Vagina (tissue), 2 donors: ENCODE data around the gene ADCK2. TPM values are rescaled to one million over a fixed set of nuclear protein-coding genes. Genes with fewer than 3 reads are reported as not detected.

ENCODE experiments used
- DNase-seq, 2 donors: peaks; one replicate each; pipeline ENCODE4 v3.0.0-alpha.2; 2017; ENCODE audit errors: extremely low spot score in 2 of 2
- H3K27ac ChIP-seq: fragments of 200-600 bp; sonication (generic); one replicate; pipeline ENCODE4 v1.5.1; 2019
- H3K27me3 ChIP-seq: fragments of 200-600 bp; sonication (generic); one replicate; pipeline ENCODE4 v1.5.1; 2019
- H3K36me3 ChIP-seq, 2 donors: fragments of 200-600 bp; sonication (generic); one replicate each; pipeline ENCODE4 v1.5.1; 2017 to 2019
- H3K4me1 ChIP-seq: fragments of 200-600 bp; sonication (generic); one replicate; pipeline ENCODE4 v1.5.1; 2019
- H3K4me3 ChIP-seq, 2 donors: fragments of 200-600 bp; sonication (generic); 1 replicate in 1 of 2; 2 replicates in 1 of 2; pipeline ENCODE4 v1.5.1; 2016 to 2019
- H3K9me3 ChIP-seq: fragments of 200-600 bp; sonication (generic); one replicate; pipeline ENCODE4 v1.5.1; 2019
- CTCF ChIP-seq, 3 experiments: fragments of 450-650 bp in 2 of 3; fragments of 200-600 bp in 1 of 3; sonication (generic) in 1 of 3; IDR thresholded peaks; one replicate each; pipeline ENCODE4 v1.5.1; 2017 to 2019; ENCODE audit warnings: antibody characterized with exemption in 3 of 3, mild to moderate bottlenecking in 2 of 3, moderate library complexity in 2 of 3
- POLR2A ChIP-seq, 2 donors: fragments of 450-650 bp; IDR thresholded peaks; one replicate each; pipeline ENCODE4 v1.6.1; 2017; ENCODE audit warnings: antibody characterized with exemption in 2 of 2, mild to moderate bottlenecking in 2 of 2, moderate library complexity in 2 of 2
- POLR2AphosphoS5 ChIP-seq, 2 donors: sonication (generic); formaldehyde crosslinking; IDR thresholded peaks; one replicate each; pipeline ENCODE4 v1.9.0; 2017; ENCODE audit warnings: antibody characterized with exemption in 2 of 2, mild to moderate bottlenecking in 2 of 2, low read depth in 1 of 2; ENCODE audit not compliant: insufficient read depth in 1 of 2
- intact Hi-C: fragments of 100-400 bp; cut with DNase I; formaldehyde crosslinking; loops from one replicate; pipeline ENCODE4 v1.15.1; 2023
- small RNA-seq: library from RNA; depleted of rRNA; stranded (forward); fragments of <200 nt; gene quantifications from one replicate; pipeline ENCODE3, GENCODE V24; 2016
- total RNA-seq: library from RNA; depleted of rRNA; stranded (reverse); fragments of >200 nt; gene quantifications from one replicate; pipeline ENCODE4 v1.2.3, GENCODE V29; 2016

ADCK2 gene
- total RNA-seq, 1 donor from 2014 or later = 21.1 TPM

GRCh38 chr7:140744005-140744404, 71.3 kb downstream of the ADCK2 start:
- H3K27ac ChIP-seq = no peak overlapping the region
- no peaks in the 10 kb centered on the region for H3K27me3 ChIP-seq
- no peak for DNase-seq
- intact Hi-C loops = no loop called here
- H3K4me3 ChIP-seq = no peak overlapping the region
- H3K36me3 ChIP-seq = peaks cover 0 to 8% of the 10 kb centered on the region in 2 donors
- no peaks in the 10 kb centered on the region for H3K4me1 ChIP-seq
- no peak for TF ChIP-seq POLR2A (IDR thresholded peaks at IDR 0.05)
- no peak for TF ChIP-seq CTCF (IDR thresholded peaks at IDR 0.05)
- no peak for TF ChIP-seq POLR2AphosphoS5 (IDR thresholded peaks at IDR 0.05; ENCODE audit: insufficient read depth in 1 of 2, low read depth in 1 of 2)
- no peaks in the 10 kb centered on the region for H3K9me3 ChIP-seq

Small RNA genes within 50 kb of the gene (small RNA-seq; reads per million reads assigned to genes)
- gene RN7SL771P = not detected

Other genes with a start within 250 kb of the ADCK2 start
- 38.8 TPM for gene MKRN1, start 193.4 kb upstream of the ADCK2 start, total RNA-seq
- gene DENND2A, start 32.1 kb upstream of the ADCK2 start, total RNA-seq = 17.4 TPM
- 257 TPM for gene NDUFB2, start 23.8 kb downstream of the ADCK2 start, total RNA-seq